ENCODE results near the gene EGF. TPM values are rescaled to one million over a fixed set of nuclear protein-coding genes. Genes with fewer than 3 reads are reported as not detected.

EGF gene
- total RNA-seq, 2 experiments from 2014 or later: not detected

GRCh38 chr4:109972786-109973528 is 60.3 kb downstream of the EGF start:
- CTCF ChIA-PET: no interaction called here
- no peak overlapping the region for H3K4me3 Mint-ChIP-seq
- intact Hi-C loops (cut with micrococcal nuclease): loop anchor here (10.0 kb wide), 1 partner anchor 148 kb away; the partner anchor contains the start of gene RRH
- peaks cover 8% of the 10 kb centered on the region for H3K27me3 Mint-ChIP-seq
- H3K4me1 Mint-ChIP-seq (ENCODE audit: low read depth): peaks cover 7% of the 10 kb centered on the region
- no peak for DNase-seq
- POLR2A ChIA-PET: no interaction called here
- H3K9me3 Mint-ChIP-seq: no peaks in the 10 kb centered on the region
- H3K27ac Mint-ChIP-seq: no peak overlapping the region
- no peaks in the 10 kb centered on the region for H3K36me3 Mint-ChIP-seq

DNA sequence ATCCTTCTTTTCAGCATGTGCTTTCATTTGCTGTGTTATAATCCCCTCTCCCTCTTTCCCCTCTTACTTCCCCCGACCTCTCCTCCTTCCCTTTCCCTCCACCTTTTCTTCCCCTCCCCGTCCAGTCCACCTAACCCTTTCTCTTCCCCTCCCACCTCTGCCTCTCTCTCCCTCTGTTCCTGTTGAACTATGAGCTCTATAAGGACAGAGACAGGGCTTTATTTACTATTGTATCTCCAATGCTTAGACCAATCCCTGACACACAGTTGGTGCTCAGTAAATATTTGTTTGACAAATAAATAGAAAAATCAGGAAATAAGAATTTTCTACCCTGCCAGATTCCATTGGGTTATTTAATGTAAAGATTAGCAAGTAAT is 60.8 kb downstream of the EGF start:
- ChIA-PET CTCF (no interaction called here), POLR2A (no interaction called here)
- Mint-ChIP-seq H3K4me3 (no peak overlapping the region), H3K4me1 (ENCODE audit: low read depth) (peaks cover 7% of the 10 kb centered on the region), H3K27ac (no peak overlapping the region), H3K36me3 (no peaks in the 10 kb centered on the region), H3K27me3 (peaks cover 8% of the 10 kb centered on the region), H3K9me3 (no peaks in the 10 kb centered on the region)
- DNase-seq: no peak
- intact Hi-C loops (cut with micrococcal nuclease): loop anchor here (10.0 kb wide), 1 partner anchor 149 kb away; the partner anchor contains the start of gene RRH

GRCh38 chr4:109976189-109976588 is 63.5 kb downstream of the EGF start:
- POLR2A ChIA-PET: no interaction called here
- Mint-ChIP-seq H3K36me3 (no peaks in the 10 kb centered on the region), H3K4me1 (ENCODE audit: low read depth) (no peaks in the 10 kb centered on the region), H3K27ac (no peak overlapping the region), H3K9me3 (no peaks in the 10 kb centered on the region), H3K27me3 (peaks cover 9% of the 10 kb centered on the region), H3K4me3 (no peak overlapping the region)
- no peak for DNase-seq
- intact Hi-C loops (cut with micrococcal nuclease): loop anchor here (10.0 kb wide), 1 partner anchor 151 kb away; the partner anchor contains the start of gene RRH
- CTCF ChIA-PET: interaction anchor here (1.3 to 1.5 kb wide), 2 partner anchors 10 to 27 kb away, joined by 4 to 6 read pairs; no protein-coding TSS in a partner anchor

DNA sequence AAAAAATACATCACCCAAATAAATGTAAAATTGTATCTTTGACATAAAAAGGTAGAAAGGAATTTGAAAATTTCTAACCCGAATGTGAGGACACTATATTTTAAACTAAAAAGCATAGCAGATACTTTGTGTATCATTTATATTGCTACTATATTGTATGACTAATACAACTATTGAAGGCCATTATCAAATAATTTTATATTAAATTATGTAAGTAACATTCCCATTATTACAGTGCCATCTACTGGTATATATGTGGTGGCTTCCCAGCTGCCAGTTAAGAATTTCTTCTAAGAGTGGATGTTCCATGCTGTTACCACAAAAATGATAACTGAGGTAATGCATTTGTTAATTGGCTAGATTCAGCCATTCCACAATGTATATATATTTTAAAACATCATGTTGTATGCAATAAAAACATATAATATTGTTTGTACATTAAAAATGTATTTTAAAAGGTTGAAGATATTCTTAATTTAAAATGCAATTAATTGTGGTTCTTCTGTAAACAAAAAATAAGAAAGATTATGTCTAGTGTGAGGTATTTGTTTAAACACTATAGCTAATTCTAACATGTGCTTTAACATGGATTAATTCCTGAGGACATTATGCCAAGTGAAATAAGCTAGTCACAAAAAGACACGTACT is 65.3 kb downstream of the EGF start:
- POLR2A ChIA-PET: no interaction called here
- H3K4me3 Mint-ChIP-seq: no peak overlapping the region
- peaks cover 9% of the 10 kb centered on the region for H3K27me3 Mint-ChIP-seq
- DNase-seq: no peak
- H3K27ac Mint-ChIP-seq: no peak overlapping the region
- intact Hi-C loops (cut with micrococcal nuclease): loop anchor here (1.0 to 10.0 kb wide), 2 partner anchors 153 to 556 kb away; partner anchors contain the start of gene RRH
- CTCF ChIA-PET: interaction anchor here (0.5 to 1.8 kb wide), 16 partner anchors 17 to 1422 kb away, joined by 3 to 10 read pairs (median 3); partner anchors contain the start of genes CASP6, EGF and SEC24B
- H3K4me1 Mint-ChIP-seq (ENCODE audit: low read depth): no peaks in the 10 kb centered on the region
- H3K36me3 Mint-ChIP-seq: no peaks in the 10 kb centered on the region
- no peaks in the 10 kb centered on the region for H3K9me3 Mint-ChIP-seq

DNA sequence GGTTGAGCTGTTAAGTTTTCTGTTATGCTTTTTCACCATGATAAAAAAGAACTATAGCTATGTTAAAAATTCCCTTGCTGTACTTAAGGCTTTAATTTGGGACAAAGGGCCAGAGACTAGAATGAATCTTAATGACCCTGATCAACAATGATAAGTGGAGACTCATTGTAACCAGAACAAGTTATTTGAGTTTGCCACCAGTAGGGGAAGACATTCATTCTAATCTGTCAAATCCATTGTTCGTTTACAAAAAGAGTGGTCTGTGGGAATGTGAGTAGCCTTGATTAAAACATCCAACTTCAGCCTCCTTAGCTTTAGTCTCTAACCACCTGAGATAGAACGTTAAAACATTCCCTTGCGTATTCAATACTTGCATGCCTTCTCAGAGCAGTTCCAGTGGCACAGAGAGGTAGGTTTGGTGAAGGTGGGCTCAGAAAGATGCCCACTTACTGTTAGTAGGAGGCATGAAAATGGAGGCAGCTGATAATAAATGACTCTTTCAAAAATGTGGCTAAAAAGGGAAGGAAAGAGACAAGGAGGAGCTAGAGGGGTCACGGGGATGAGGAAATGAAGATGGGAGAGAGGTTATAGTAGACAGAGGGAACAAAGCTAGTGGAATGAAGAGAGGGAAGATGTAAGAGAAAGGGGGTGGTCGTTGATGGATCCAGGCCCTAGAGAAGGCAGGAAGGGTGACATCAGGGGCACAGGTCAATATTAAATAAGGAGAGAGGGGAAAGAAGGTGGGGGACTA is 66.2 kb downstream of the EGF start:
- Mint-ChIP-seq H3K4me1 (ENCODE audit: low read depth) (no peaks in the 10 kb centered on the region), H3K36me3 (no peaks in the 10 kb centered on the region), H3K4me3 (no peak overlapping the region), H3K27ac (no peak overlapping the region), H3K27me3 (peaks cover 9% of the 10 kb centered on the region), H3K9me3 (no peaks in the 10 kb centered on the region)
- intact Hi-C loops (cut with micrococcal nuclease): loop anchor here (1.0 to 10.0 kb wide), 2 partner anchors 154 to 557 kb away; partner anchors contain the start of gene RRH
- DNase-seq: no peak
- POLR2A ChIA-PET: no interaction called here
- CTCF ChIA-PET: interaction anchor here (0.7 to 1.8 kb wide), 11 partner anchors 19 to 566 kb away, joined by 3 to 10 read pairs (median 3); partner anchors contain the start of genes CASP6 and SEC24B

DNA sequence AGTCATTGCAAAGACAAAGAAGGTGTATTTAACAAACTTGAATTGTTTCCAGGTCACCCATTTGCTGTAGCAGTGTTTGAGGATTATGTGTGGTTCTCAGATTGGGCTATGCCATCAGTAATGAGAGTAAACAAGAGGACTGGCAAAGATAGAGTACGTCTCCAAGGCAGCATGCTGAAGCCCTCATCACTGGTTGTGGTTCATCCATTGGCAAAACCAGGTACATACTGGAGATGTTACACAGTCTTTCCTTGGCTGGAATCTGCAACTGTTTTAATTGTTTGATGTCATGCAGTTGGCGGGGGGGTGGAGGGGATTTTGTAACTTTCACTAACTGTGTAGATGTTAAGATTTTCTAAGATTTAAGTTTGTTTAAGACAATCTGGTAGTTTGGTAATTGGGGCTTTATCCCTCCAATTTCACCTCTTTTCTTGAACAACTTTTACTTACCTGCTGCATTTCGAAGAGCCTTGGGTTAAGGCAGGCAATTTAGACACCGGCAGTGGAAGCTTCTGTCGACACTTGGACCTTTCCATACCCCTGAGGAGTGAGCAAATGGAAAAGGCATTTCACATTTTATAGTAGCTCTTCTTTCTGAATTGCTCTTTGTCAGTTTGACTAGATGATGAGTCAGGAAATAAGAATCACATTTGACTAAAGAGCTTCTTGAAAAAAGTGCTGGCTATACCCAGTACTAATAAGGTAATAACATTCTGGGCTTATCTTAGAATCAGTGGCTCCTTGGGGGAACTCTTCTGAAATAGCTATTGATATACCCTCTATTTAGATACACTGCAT is 67.4 kb downstream of the EGF start:
- ChIA-PET CTCF (no interaction called here), POLR2A (interaction anchor here (1.7 kb wide), 1 partner anchor 8 kb away, joined by 4 read pairs; no protein-coding TSS in a partner anchor)
- Mint-ChIP-seq H3K4me3 (no peak overlapping the region), H3K4me1 (ENCODE audit: low read depth) (no peaks in the 10 kb centered on the region), H3K36me3 (no peaks in the 10 kb centered on the region), H3K9me3 (no peaks in the 10 kb centered on the region), H3K27me3 (peaks cover 8% of the 10 kb centered on the region), H3K27ac (no peak overlapping the region)
- intact Hi-C loops (cut with micrococcal nuclease): loop anchor here (10.0 kb wide), 1 partner anchor 155 kb away; the partner anchor contains the start of gene RRH
- DNase-seq: no peak

GRCh38 chr4:109981936-109982335 is 69.3 kb downstream of the EGF start:
- CTCF ChIA-PET: interaction anchor here (1.0 kb wide), 1 partner anchor 575 kb away, joined by 3 read pairs; no protein-coding TSS in a partner anchor

GRCh38 chr4:109982521-109982920 is 69.8 kb downstream of the EGF start:
- no peak for DNase-seq
- POLR2A ChIA-PET: no interaction called here
- Mint-ChIP-seq H3K4me3 (no peak overlapping the region), H3K27ac (no peak overlapping the region), H3K9me3 (no peaks in the 10 kb centered on the region), H3K36me3 (no peaks in the 10 kb centered on the region), H3K4me1 (ENCODE audit: low read depth) (no peaks in the 10 kb centered on the region), H3K27me3 (peaks cover 8% of the 10 kb centered on the region)
- intact Hi-C loops (cut with micrococcal nuclease): no loop called here
- CTCF ChIA-PET: interaction anchor here (1.0 kb wide), 1 partner anchor 575 kb away, joined by 3 read pairs; no protein-coding TSS in a partner anchor

More at GRCh38 chr4:109981936-109982335, 69.3 kb downstream of the EGF start:
- Mint-ChIP-seq H3K27ac (no peak overlapping the region), H3K36me3 (no peaks in the 10 kb centered on the region), H3K9me3 (no peaks in the 10 kb centered on the region), H3K27me3 (peaks cover 8% of the 10 kb centered on the region), H3K4me3 (no peak overlapping the region), H3K4me1 (ENCODE audit: low read depth) (no peaks in the 10 kb centered on the region)
- intact Hi-C loops (cut with micrococcal nuclease): no loop called here
- POLR2A ChIA-PET: no interaction called here
- no peak for DNase-seq

- no peaks in the 10 kb centered on the region for H3K9me3 Mint-ChIP-seq
- H3K27me3 Mint-ChIP-seq: peaks cover 3% of the 10 kb centered on the region
- ChIA-PET POLR2A (no interaction called here), CTCF (interaction anchor here (1.2 kb wide), 1 partner anchor 10 kb away, joined by 4 read pairs; no protein-coding TSS in a partner anchor)
- no peaks in the 10 kb centered on the region for H3K36me3 Mint-ChIP-seq
- H3K27ac Mint-ChIP-seq: no peak overlapping the region
- DNase-seq: no peak
- H3K4me1 Mint-ChIP-seq (ENCODE audit: low read depth): no peaks in the 10 kb centered on the region
- intact Hi-C loops (cut with micrococcal nuclease): no loop called here
- H3K4me3 Mint-ChIP-seq: no peak overlapping the region
Measured at GRCh38 chr4:109985993-109986974, 73.6 kb downstream of the EGF start.

DNA sequence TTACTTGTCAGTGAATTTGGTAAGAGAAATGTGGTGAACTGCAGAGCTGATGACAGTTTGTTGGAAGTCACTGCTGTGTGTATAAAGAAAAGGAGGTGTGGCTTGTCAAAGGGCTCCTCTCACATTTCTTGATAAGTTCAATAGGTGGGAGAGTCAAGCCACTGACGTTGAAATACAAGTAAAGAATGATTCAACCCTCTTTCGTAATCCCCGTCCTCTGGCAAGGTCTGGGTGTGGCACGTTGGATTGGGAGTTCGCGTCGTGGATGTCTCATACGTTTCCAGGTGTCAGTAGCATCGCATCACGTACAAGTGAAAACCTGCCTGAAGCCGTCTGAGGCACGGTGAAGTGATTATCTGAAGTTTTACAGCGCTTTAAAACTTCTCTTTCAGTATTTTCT is 76.4 kb downstream of the EGF start:
- H3K36me3 Mint-ChIP-seq: no peaks in the 10 kb centered on the region
- H3K4me1 Mint-ChIP-seq (ENCODE audit: low read depth): peaks cover under 1% of the 10 kb centered on the region
- no peak for DNase-seq
- no peak overlapping the region for H3K4me3 Mint-ChIP-seq
- POLR2A ChIA-PET: no interaction called here
- CTCF ChIA-PET: interaction anchor here (0.8 kb wide), 1 partner anchor 9 kb away, joined by 3 read pairs; no protein-coding TSS in a partner anchor
- peaks cover 6% of the 10 kb centered on the region for H3K27me3 Mint-ChIP-seq
- H3K9me3 Mint-ChIP-seq: no peaks in the 10 kb centered on the region
- no peak overlapping the region for H3K27ac Mint-ChIP-seq
- intact Hi-C loops (cut with micrococcal nuclease): no loop called here
